Erythroblast (primary cell): ENCODE data around the gene SKI.

Experiments
- GATA1 ChIP-seq: IDR thresholded peaks from 2 replicates; pipeline ENCODE4 v1.6.1; 2011; ENCODE audit warnings: low read depth, mild to moderate bottlenecking, control low read depth, low read length, moderate library complexity
- POLR2A ChIP-seq: IDR thresholded peaks from 2 replicates; pipeline ENCODE4 v1.6.1; 2011; ENCODE audit warnings: mild to moderate bottlenecking, low read length

- TF ChIP-seq POLR2A (no peak), GATA1 (no peak)
Measured at GRCh38 chr1:2214541-2215241, 13.4 kb upstream of the SKI start.
